ENCODE results near the gene FKBP1A.

Gene FKBP1A

GRCh38 chr20:1383623-1384404, 9.0 kb downstream of the FKBP1A start:
- no peak for DNase-seq (ENCODE audit: low read depth)

GRCh38 chr20:1382670-1383069, 10.2 kb downstream of the FKBP1A start:
- no peak for DNase-seq (ENCODE audit: low read depth)

- no peak for DNase-seq (ENCODE audit: low read depth)
Observed at GRCh38 chr20:1381753-1382591, 10.9 kb downstream of the FKBP1A start.

GRCh38 chr20:1378735-1379125, 14.1 kb downstream of the FKBP1A start:
- DNase-seq (ENCODE audit: low read depth) = no peak

GRCh38 chr20:1377984-1378734, 14.7 kb downstream of the FKBP1A start:
- DNase-seq (ENCODE audit: low read depth) = no peak

GRCh38 chr20:1377341-1377871, 15.4 kb downstream of the FKBP1A start:
- DNase-seq (ENCODE audit: low read depth) = no peak

- no peak for DNase-seq (ENCODE audit: low read depth)
Observed at GRCh38 chr20:1376408-1377270, 16.2 kb downstream of the FKBP1A start.

- no peak for DNase-seq (ENCODE audit: low read depth)
Observed at GRCh38 chr20:1376007-1376406, 16.8 kb downstream of the FKBP1A start.

- DNase-seq (ENCODE audit: low read depth) = peak; percentile 66
Observed at GRCh38 chr20:1375515-1375914, 17.3 kb downstream of the FKBP1A start.

- no peak for DNase-seq (ENCODE audit: low read depth)
Observed at GRCh38 chr20:1374246-1374645, 18.6 kb downstream of the FKBP1A start.

GRCh38 chr20:1373614-1374013, 19.2 kb downstream of the FKBP1A start:
- DNase-seq (ENCODE audit: low read depth) = no peak

GRCh38 chr20:1373036-1373435, 19.8 kb downstream of the FKBP1A start:
- no peak for DNase-seq (ENCODE audit: low read depth)

GRCh38 chr20:1371830-1372539, 20.9 kb downstream of the FKBP1A start:
- DNase-seq (ENCODE audit: low read depth) = no peak

- DNase-seq (ENCODE audit: low read depth) = no peak
Observed at GRCh38 chr20:1371202-1371782, 21.6 kb downstream of the FKBP1A start.

GRCh38 chr20:1370548-1371110, 22.2 kb downstream of the FKBP1A start:
- peak; percentile 36 for DNase-seq (ENCODE audit: low read depth)

GRCh38 chr20:1369970-1370369, 22.9 kb downstream of the FKBP1A start:
- DNase-seq (ENCODE audit: low read depth) = no peak

GRCh38 chr20:1368448-1369199, 24.2 kb downstream of the FKBP1A start:
- DNase-seq (ENCODE audit: low read depth) = no peak

- no peak for DNase-seq (ENCODE audit: low read depth)
Observed at GRCh38 chr20:1367479-1367878, 25.4 kb downstream of the FKBP1A start.

GRCh38 chr20:1364106-1364505, 28.7 kb downstream of the FKBP1A start:
- no peak for DNase-seq (ENCODE audit: low read depth)

Data from GM04504 (cell line).